K562 (cell line): ENCODE results near the gene HMGA1. TPM values are rescaled to one million over a fixed set of nuclear protein-coding genes. Genes with fewer than 3 reads are reported as not detected.

ENCODE experiments used
- BRD4 ChIP-seq: fragments of 200-600 bp; sonication (generic); IDR thresholded peaks from 2 replicates; pipeline ENCODE4 v1.6.1; 2017; ENCODE audit warnings: inconsistent platforms
- CAMTA2 ChIP-seq: fragments of 250-450 bp; sonication (Bioruptor Pico); conservative IDR thresholded peaks from 2 replicates; pipeline ENCODE4 v1.5.1; 2022
- DDX20 ChIP-seq: fragments of 450-650 bp; IDR thresholded peaks from 2 replicates; pipeline ENCODE4 v1.6.1; 2016; ENCODE audit warnings: missing genetic modification characterization, low read depth, mild to moderate bottlenecking, missing compliant biosample characterization, moderate library complexity
- E2F1 ChIP-seq: sonication (generic); formaldehyde crosslinking; IDR thresholded peaks from 2 replicates; pipeline ENCODE4 v1.8.1; 2023; ENCODE audit warnings: mild to moderate bottlenecking, missing genetic modification reagents, moderate library complexity
- ESRRB ChIP-seq: fragments of 250-450 bp; sonication (Bioruptor Pico); IDR thresholded peaks from 2 replicates; pipeline ENCODE4 v1.5.0; 2020; ENCODE audit warnings: mild to moderate bottlenecking, moderate library complexity, borderline replicate concordance
- FOXA1 ChIP-seq: fragments of 450-650 bp; IDR thresholded peaks from 2 replicates; pipeline ENCODE4 v1.6.1; 2016; ENCODE audit warnings: mild to moderate bottlenecking, borderline replicate concordance
- FOXO4 ChIP-seq: fragments of 450-650 bp; formaldehyde crosslinking; IDR thresholded peaks from 2 replicates; pipeline ENCODE4 v1.4.0; 2020; ENCODE audit warnings: mild to moderate bottlenecking, moderate library complexity
- MAFK ChIP-seq: IDR thresholded peaks from 2 replicates; pipeline ENCODE4 v1.6.1; 2011; ENCODE audit warnings: low read length, improper control_type of control experiment
- MBD2 ChIP-seq: sonication (generic); IDR thresholded peaks from 2 replicates; pipeline ENCODE4 v1.6.1; 2016; ENCODE audit warnings: low read depth, borderline replicate concordance
- POLR2A ChIP-seq: fragments of 450-650 bp; conservative IDR thresholded peaks from 2 replicates; pipeline ENCODE4 v1.6.1; 2016
- RAD51 ChIP-seq: fragments of 450-650 bp; IDR thresholded peaks from 2 replicates; pipeline ENCODE4 v1.7.1; 2016; ENCODE audit warnings: low read depth, mild to moderate bottlenecking, borderline replicate concordance
- RBM25 ChIP-seq: fragments of 200-400 bp; formaldehyde crosslinking; IDR thresholded peaks from 2 replicates; pipeline ENCODE4 v1.6.1; 2018; ENCODE audit warnings: low read length, low read depth, moderate library complexity; ENCODE audit not compliant: severe bottlenecking
- RBM39 ChIP-seq: fragments of 200-400 bp; formaldehyde crosslinking; optimal IDR thresholded peaks from 2 replicates; pipeline ENCODE3; 2018; ENCODE audit warnings: low read depth, low read length
- SMAD2 ChIP-seq: fragments of 150-350 bp; IDR thresholded peaks from 2 replicates; pipeline ENCODE4 v1.6.1; 2014; ENCODE audit warnings: low read depth, mild to moderate bottlenecking, low read length
- SNRNP70 ChIP-seq: fragments of 200-400 bp; formaldehyde crosslinking; optimal IDR thresholded peaks from 2 replicates; pipeline ENCODE3; 2017; ENCODE audit warnings: low read depth, low read length
- ZNF133 ChIP-seq: fragments of 250-450 bp; sonication (Bioruptor Pico); IDR thresholded peaks from 2 replicates; pipeline ENCODE4 v1.4.0; 2020; ENCODE audit warnings: mild to moderate bottlenecking
- ZNF24 ChIP-seq: fragments of 450-650 bp; IDR thresholded peaks from 2 replicates; pipeline ENCODE4 v1.6.1; 2016
- ZNF398 ChIP-seq: fragments of 250-450 bp; sonication (Bioruptor Pico); IDR thresholded peaks from 2 replicates; pipeline ENCODE4 v1.8.0; 2021; ENCODE audit warnings: moderate library complexity, mild to moderate bottlenecking, inconsistent platforms
- polyA plus RNA-seq, 8 experiments: library from polyadenylated mRNA; depleted of rRNA in 4 of 8; stranded (reverse) in 5 of 8; unstranded in 3 of 8; fragments of >200 nt; fragmentation: Nextera tagmentation in 2 of 8; fragmentation: Illumina TruSeq in 1 of 8; extraction: Ambion mirVana in 2 of 8; extraction: Trizol in 1 of 8; gene quantifications; 2 replicates each; pipeline versions ENCODE4 v1.2.1 to v1.2.3, GENCODE V29; 2011 to 2014; ENCODE audit warnings: inconsistent platforms in 1 of 8, missing spikeins in 1 of 8
- total RNA-seq, 7 experiments: library from RNA; depleted of rRNA in 6 of 7; stranded (reverse); fragments of >200 nt in 6 of 7; fragmentation: Illumina TruSeq in 2 of 7; extraction: Trizol in 2 of 7; gene quantifications; 2 replicates each; pipeline versions ENCODE4 v1.2.1 to v1.2.3, GENCODE V29; 2011 to 2021; ENCODE audit warnings: low replicate concordance in 1 of 7
- TF ChIP-seq, protein P1 (sequence below): IDR thresholded peaks from 3 replicates; pipeline ENCODE4 v1.6.1; 2011; ENCODE audit warnings: borderline replicate concordance, mild to moderate bottlenecking, moderate library complexity; ENCODE audit not compliant: insufficient read length; ENCODE audit errors: extremely low read depth
- TF ChIP-seq, protein P2 (sequence below): fragments of 450-650 bp; formaldehyde crosslinking; conservative IDR thresholded peaks from 2 replicates; pipeline ENCODE4 v1.4.0; 2022; ENCODE audit warnings: mild to moderate bottlenecking, missing genetic modification characterization

The HMGA1 gene
- total and polyA plus RNA-seq, 9 of the 15 experiments (the other 6 are each of a cell fraction or from before 2014, with no cell fraction given): 27.8 to 1,947 (median 594) TPM

GRCh38 chr6:34237722-34238584, 1.3 kb downstream of the HMGA1 start (continued):
- TF ChIP-seq E2F1 (peak; percentile 99), SNRNP70 (no peak), SMAD2 (no peak), RBM25 (peak; percentile 67), RAD51 (no peak), DDX20 (tag) (no peak), FOXO4 (CRISPR knock-in tag) (no peak), MBD2 (peak; percentile 49; the same call in 1 of the 2 replicates), ZNF24 (peak; percentile 69), BRD4 (peak; percentile 98), CAMTA2 (no peak), ESRRB (CRISPR knock-in tag) (0 out of 2 replicates have a peak, but pooled peaks have one; percentile 34), ZNF398 (no peak), POLR2A (peak; percentile 78), ZNF133 (CRISPR knock-in tag) (no peak), RBM39 (peak; percentile 23), FOXA1 (no peak), MAFK (no peak)
- TF ChIP-seq, protein P1, sequence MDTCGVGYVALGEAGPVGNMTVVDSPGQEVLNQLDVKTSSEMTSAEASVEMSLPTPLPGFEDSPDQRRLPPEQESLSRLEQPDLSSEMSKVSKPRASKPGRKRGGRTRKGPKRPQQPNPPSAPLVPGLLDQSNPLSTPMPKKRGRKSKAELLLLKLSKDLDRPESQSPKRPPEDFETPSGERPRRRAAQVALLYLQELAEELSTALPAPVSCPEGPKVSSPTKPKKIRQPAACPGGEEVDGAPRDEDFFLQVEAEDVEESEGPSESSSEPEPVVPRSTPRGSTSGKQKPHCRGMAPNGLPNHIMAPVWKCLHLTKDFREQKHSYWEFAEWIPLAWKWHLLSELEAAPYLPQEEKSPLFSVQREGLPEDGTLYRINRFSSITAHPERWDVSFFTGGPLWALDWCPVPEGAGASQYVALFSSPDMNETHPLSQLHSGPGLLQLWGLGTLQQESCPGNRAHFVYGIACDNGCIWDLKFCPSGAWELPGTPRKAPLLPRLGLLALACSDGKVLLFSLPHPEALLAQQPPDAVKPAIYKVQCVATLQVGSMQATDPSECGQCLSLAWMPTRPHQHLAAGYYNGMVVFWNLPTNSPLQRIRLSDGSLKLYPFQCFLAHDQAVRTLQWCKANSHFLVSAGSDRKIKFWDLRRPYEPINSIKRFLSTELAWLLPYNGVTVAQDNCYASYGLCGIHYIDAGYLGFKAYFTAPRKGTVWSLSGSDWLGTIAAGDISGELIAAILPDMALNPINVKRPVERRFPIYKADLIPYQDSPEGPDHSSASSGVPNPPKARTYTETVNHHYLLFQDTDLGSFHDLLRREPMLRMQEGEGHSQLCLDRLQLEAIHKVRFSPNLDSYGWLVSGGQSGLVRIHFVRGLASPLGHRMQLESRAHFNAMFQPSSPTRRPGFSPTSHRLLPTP: no peak
- TF ChIP-seq, protein P2, sequence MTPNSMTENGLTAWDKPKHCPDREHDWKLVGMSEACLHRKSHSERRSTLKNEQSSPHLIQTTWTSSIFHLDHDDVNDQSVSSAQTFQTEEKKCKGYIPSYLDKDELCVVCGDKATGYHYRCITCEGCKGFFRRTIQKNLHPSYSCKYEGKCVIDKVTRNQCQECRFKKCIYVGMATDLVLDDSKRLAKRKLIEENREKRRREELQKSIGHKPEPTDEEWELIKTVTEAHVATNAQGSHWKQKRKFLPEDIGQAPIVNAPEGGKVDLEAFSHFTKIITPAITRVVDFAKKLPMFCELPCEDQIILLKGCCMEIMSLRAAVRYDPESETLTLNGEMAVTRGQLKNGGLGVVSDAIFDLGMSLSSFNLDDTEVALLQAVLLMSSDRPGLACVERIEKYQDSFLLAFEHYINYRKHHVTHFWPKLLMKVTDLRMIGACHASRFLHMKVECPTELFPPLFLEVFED (CRISPR knock-in tag): no peak
